H1 (cell line): Measurements from ENCODE around the gene GARNL3. TPM values are rescaled to one million over a fixed set of nuclear protein-coding genes. Genes with fewer than 3 reads are reported as not detected.

ENCODE experiments used
- CTCF ChIA-PET: fragments of 300-600 bp; sonication (Branson Sonifier 250); formaldehyde crosslinking; loops from one replicate; lab custom pipeline; 2021; ENCODE audit not compliant: partially characterized antibody; lab: Charles Lee
- POLR2A ChIA-PET: fragments of 300-600 bp; sonication (Branson Sonifier 250); formaldehyde crosslinking; loops from one replicate; lab custom pipeline; 2021; ENCODE audit warnings: inconsistent platforms; ENCODE audit not compliant: partially characterized antibody; lab: Charles Lee
- DNase-seq, 2 experiments: peaks; one replicate each; pipeline versions ENCODE4 v3.0.0 to v3.0.0-alpha.2; 2010 to 2022; ENCODE audit warnings: low spot score in 2 of 2, low read depth in 1 of 2, mixed read lengths in 1 of 2
- FAIRE-seq: peaks from 2 replicates; lab custom pipeline; 2011; peaks lifted over from hg19 to GRCh38; lab: Jason Lieb, UNC
- H2AFZ ChIP-seq: 2 replicates; pipeline ENCODE4 v1.8.1; 2012; ENCODE audit warnings: low read length, inconsistent platforms
- H2AK5ac ChIP-seq: 2 replicates; pipeline ENCODE4 v1.6.1; 2013; ENCODE audit warnings: low read depth, low read length
- H2BK120ac ChIP-seq: replicated peaks from 2 replicates; pipeline ENCODE3; 2013; ENCODE audit warnings: low read depth, low read length, inconsistent platforms
- H2BK12ac ChIP-seq: 2 replicates; pipeline ENCODE4 v1.6.1; 2013; ENCODE audit warnings: low read depth, low read length
- H2BK15ac ChIP-seq: 2 replicates; pipeline ENCODE4 v1.6.1; 2013; ENCODE audit warnings: low read length
- H2BK20ac ChIP-seq: 2 replicates; pipeline ENCODE4 v1.6.1; 2013; ENCODE audit warnings: low read length
- H2BK5ac ChIP-seq: 2 replicates; pipeline ENCODE4 v1.6.1; 2013; ENCODE audit warnings: low read depth, low read length
- H3K14ac ChIP-seq: 2 replicates; pipeline ENCODE4 v1.6.1; 2013; ENCODE audit warnings: inconsistent platforms; ENCODE audit not compliant: insufficient read length
- H3K18ac ChIP-seq: 2 replicates; pipeline ENCODE4 v1.6.1; 2013; ENCODE audit warnings: low read length; ENCODE audit errors: extremely low read depth
- H3K23ac ChIP-seq: 2 replicates; pipeline ENCODE4 v1.6.1; 2013; ENCODE audit warnings: inconsistent platforms; ENCODE audit not compliant: insufficient read length
- H3K23me2 ChIP-seq: 2 replicates; pipeline ENCODE4 v1.6.1; 2013; ENCODE audit warnings: low read depth, low read length
- H3K27ac ChIP-seq: 2 replicates; pipeline ENCODE4 v1.6.1; 2011; ENCODE audit warnings: low read depth, low read length, inconsistent platforms
- H3K27me3 ChIP-seq, 4 experiments: replicated peaks in 1 of 4; 1 replicate in 1 of 4; 2 replicates in 3 of 4; pipeline versions ENCODE4 v1.6.1 to v1.8.1; 2011 to 2013; ENCODE audit warnings: low read length in 3 of 4, mild to moderate bottlenecking in 3 of 4, inconsistent platforms in 2 of 4, mixed read lengths in 2 of 4, moderate library complexity in 1 of 4; ENCODE audit not compliant: control insufficient read depth in 3 of 4, insufficient read depth in 3 of 4; ENCODE audit errors: extremely low read depth in 1 of 4
- H3K36me3 ChIP-seq, 4 experiments: 2 replicates each; pipeline versions ENCODE4 v1.6.1 to v1.8.1; 2011 to 2013; ENCODE audit warnings: mild to moderate bottlenecking in 4 of 4, low read length in 3 of 4, moderate library complexity in 2 of 4, control low read depth in 1 of 4, inconsistent platforms in 1 of 4; ENCODE audit not compliant: insufficient read depth in 4 of 4, control insufficient read depth in 2 of 4
- H3K4ac ChIP-seq: replicated peaks from 2 replicates; pipeline ENCODE3; 2013; ENCODE audit warnings: low read length, low read depth, mixed read lengths, inconsistent platforms; ENCODE audit not compliant: insufficient read length
- H3K4me1 ChIP-seq, 4 experiments: replicated peaks in 1 of 4; 1 replicate in 1 of 4; 2 replicates in 3 of 4; pipeline versions ENCODE4 v1.6.1 to v1.8.1; 2011 to 2013; ENCODE audit warnings: low read length in 3 of 4, inconsistent platforms in 2 of 4, mixed read lengths in 1 of 4; ENCODE audit not compliant: insufficient read depth in 4 of 4, control insufficient read depth in 3 of 4
- H3K4me2 ChIP-seq, 2 experiments: 2 replicates each; pipeline versions ENCODE4 v1.6.1 to v1.8.1; 2011 to 2013; ENCODE audit warnings: low read depth in 2 of 2, low read length in 2 of 2, control low read depth in 1 of 2, inconsistent platforms in 1 of 2, mild to moderate bottlenecking in 1 of 2; ENCODE audit not compliant: insufficient read depth in 1 of 2
- H3K4me3 ChIP-seq, 4 experiments: fragments of 200-600, 300-600 bp in 1 of 4; sonication (generic), shearing (Covaris generic), sonication (Bioruptor Twin) in 1 of 4; 2 replicates each; pipeline versions ENCODE4 v1.5.1 to v1.8.1; 2011 to 2016; ENCODE audit warnings: low read length in 4 of 4, low read depth in 3 of 4, control low read depth in 2 of 4, inconsistent platforms in 2 of 4, mild to moderate bottlenecking in 2 of 4, mixed read lengths in 1 of 4, moderate library complexity in 1 of 4; ENCODE audit not compliant: insufficient read depth in 2 of 4; ENCODE audit errors: extremely low read depth in 1 of 4
- H3K56ac ChIP-seq: replicated peaks from 2 replicates; pipeline ENCODE3; 2013; ENCODE audit warnings: low read depth, mild to moderate bottlenecking, mixed read lengths, low read length, inconsistent platforms; ENCODE audit not compliant: insufficient read length
- H3K79me1 ChIP-seq: 2 replicates; pipeline ENCODE4 v1.6.1; 2013; ENCODE audit warnings: low read depth, low read length, control low read depth
- H3K79me2 ChIP-seq, 2 experiments: 2 replicates each; pipeline versions ENCODE4 v1.6.1 to v1.8.1; 2012 to 2013; ENCODE audit warnings: low read length in 2 of 2, mild to moderate bottlenecking in 2 of 2, inconsistent platforms in 1 of 2; ENCODE audit not compliant: insufficient read depth in 2 of 2, control insufficient read depth in 1 of 2
- H3K9ac ChIP-seq, 4 experiments: replicated peaks in 1 of 4; 1 replicate in 1 of 4; 2 replicates in 3 of 4; pipeline versions ENCODE4 v1.6.1 to v1.8.1; 2011 to 2013; ENCODE audit warnings: low read depth in 3 of 4, low read length in 3 of 4, control low read depth in 2 of 4, mild to moderate bottlenecking in 2 of 4, moderate library complexity in 2 of 4, inconsistent platforms in 1 of 4; ENCODE audit errors: extremely low read depth in 1 of 4
- H3K9me3 ChIP-seq, 2 experiments: 2 replicates each; pipeline versions ENCODE4 v1.6.1 to v1.8.1; 2012 to 2013; ENCODE audit warnings: mild to moderate bottlenecking in 2 of 2, moderate library complexity in 2 of 2, control low read depth in 1 of 2, inconsistent platforms in 1 of 2, low read depth in 1 of 2, low read length in 1 of 2, mixed read lengths in 1 of 2; ENCODE audit not compliant: insufficient read depth in 2 of 2
- H4K20me1 ChIP-seq, 2 experiments: replicated peaks in 1 of 2; 2 replicates each; pipeline versions ENCODE3 to v1.8.1; 2011 to 2013; ENCODE audit warnings: inconsistent platforms in 2 of 2, low read length in 2 of 2, mild to moderate bottlenecking in 1 of 2; ENCODE audit not compliant: insufficient read depth in 2 of 2, control insufficient read depth in 1 of 2
- H4K5ac ChIP-seq: 2 replicates; pipeline ENCODE4 v1.6.1; 2013; ENCODE audit warnings: low read length, low read depth, mixed read lengths, inconsistent platforms; ENCODE audit not compliant: insufficient read length
- H4K8ac ChIP-seq: 2 replicates; pipeline ENCODE4 v1.8.0; 2013; ENCODE audit warnings: mild to moderate bottlenecking, moderate library complexity, low read length, inconsistent platforms; ENCODE audit not compliant: insufficient read depth; ENCODE audit errors: extremely low read depth
- H4K91ac ChIP-seq: replicated peaks from 2 replicates; pipeline ENCODE3; 2013; ENCODE audit warnings: low read length, mixed read lengths, inconsistent platforms; ENCODE audit not compliant: insufficient read length
- WGBS, 2 experiments: shearing (Covaris generic) in 1 of 2; methylation state at CpG; one replicate each; pipeline versions ENCODE4 v1.1.6 to v1.1.7; 2013 to 2015; ENCODE audit warnings: low lambda C conversion rate in 2 of 2, mixed read lengths in 2 of 2, inconsistent platforms in 1 of 2, low coverage in 1 of 2, missing lambda C conversion rate in 1 of 2; ENCODE audit not compliant: insufficient replicate concordance in 2 of 2, insufficient coverage in 1 of 2, insufficient read length in 1 of 2; ENCODE audit errors: extremely low coverage in 1 of 2, missing lambda C conversion rate in 1 of 2; 5-methylcytosine and 5-hydroxymethylcytosine counted together
- polyA plus RNA-seq, 7 experiments: library from polyadenylated mRNA; depleted of rRNA in 3 of 7; stranded (reverse) in 5 of 7; unstranded in 2 of 7; fragments of >200 nt in 5 of 7; fragments of 200-250 nt in 2 of 7; gene quantifications; 1 replicate in 5 of 7; 2 replicates in 1 of 7; 4 replicates in 1 of 7; pipeline versions ENCODE4 v1.2.1 to v1.2.3, GENCODE V29; 2011 to 2013; ENCODE audit warnings: missing spikeins in 2 of 7, mixed read lengths in 2 of 7
- total RNA-seq: library from RNA; stranded (reverse); fragmentation: NEBNext Ultra II Directional; extraction: Animal tissue kit (Norgen Biotek cat#: 25700); gene quantifications from 2 replicates; pipeline ENCODE4 v1.2.1, GENCODE V29; 2021

GARNL3 gene
- total and polyA plus RNA-seq, 2 of the 8 experiments (the other 6 are each of a cell fraction or from before 2014, with no cell fraction given), result 6.5 to 18.3 TPM

- Histone ChIP-seq H3K14ac (no peak overlapping the region), H3K4me3 (no peak overlapping the region), H3K18ac (no peak overlapping the region), H3K9ac (no peak overlapping the region), H3K79me1 (no peaks in the 10 kb centered on the region), H3K23ac (no peak overlapping the region), H2BK5ac (no peak overlapping the region), H4K8ac (no peak overlapping the region), H4K91ac (no peak overlapping the region), H2AK5ac (no peak overlapping the region), H2BK120ac (no peak overlapping the region), H3K56ac (no peak overlapping the region), H3K4me2 (peak overlapping the region in 1 of 2 experiments; percentile 2; a peak in 1 of 4 replicates), H3K4ac (no peak overlapping the region), H3K36me3 (peaks cover 0 to 3% (median 0%) of the 10 kb centered on the region in 4 experiments; a peak in 2 of 8 replicates), H3K79me2 (no peaks in the 10 kb centered on the region), H2BK12ac (no peak overlapping the region), H4K5ac (no peak overlapping the region), H4K20me1 (no peaks in the 10 kb centered on the region), H2BK15ac (no peak overlapping the region), H3K9me3 (peaks cover 4% of the 10 kb centered on the region in 2 experiments; a peak in 1 of 4 replicates), H3K27me3 (no peaks in the 10 kb centered on the region), H3K4me1 (peaks cover 2 to 21% (median 12%) of the 10 kb centered on the region in 4 experiments; a peak in 6 of 7 replicates), H2AFZ (no peak overlapping the region), H3K23me2 (no peaks in the 10 kb centered on the region; the same call in 1 of the 2 replicates), H3K27ac (no peak overlapping the region), H2BK20ac (no peak overlapping the region; the same call in 1 of the 2 replicates)
- DNase-seq (no peak), FAIRE-seq (no peak)
- CTCF ChIA-PET, result interaction anchor here (1.1 kb wide), 1 partner anchor 17 kb away, joined by 3 read pairs; no protein-coding TSS in a partner anchor
- 89% methylated on average over 5 of the region's 5 CpGs; no CpG with 5 or more reads in 1 of the 2 experiments for WGBS, 2 experiments
- POLR2A ChIA-PET, result interaction anchor here (0.6 to 1.5 kb wide), 2 partner anchors 9 to 63 kb away, joined by 4 to 6 read pairs; partner anchors contain the start of gene GARNL3
Measured at GRCh38 chr9:127256324-127256723, 8.2 kb upstream of the GARNL3 start.
